Measurements from ENCODE around the gene HSPA12A.

Gene HSPA12A

GRCh38 chr10:116629340-116629739, 113.0 kb downstream of the HSPA12A start:
- DNase-seq (ENCODE audit: low read depth): no peak

GRCh38 chr10:116627386-116627933, 114.9 kb downstream of the HSPA12A start:
- peak; percentile 20 for DNase-seq (ENCODE audit: low read depth)

- no peak for DNase-seq (ENCODE audit: low read depth)
Measured at GRCh38 chr10:116626815-116627214, 115.6 kb downstream of the HSPA12A start.

- no peak for DNase-seq (ENCODE audit: low read depth)
Measured at GRCh38 chr10:116625845-116626244, 116.5 kb downstream of the HSPA12A start.

- DNase-seq (ENCODE audit: low read depth): no peak
Measured at GRCh38 chr10:116621934-116622655, 120.3 kb downstream of the HSPA12A start.

- no peak for DNase-seq (ENCODE audit: low read depth)
Measured at GRCh38 chr10:116621476-116621875, 120.9 kb downstream of the HSPA12A start.
